ENCODE data around the gene LCN12.
A peak's percentile ranks its signal among the peaks of the same experiment; 100 is the strongest.

Gene LCN12

DNA sequence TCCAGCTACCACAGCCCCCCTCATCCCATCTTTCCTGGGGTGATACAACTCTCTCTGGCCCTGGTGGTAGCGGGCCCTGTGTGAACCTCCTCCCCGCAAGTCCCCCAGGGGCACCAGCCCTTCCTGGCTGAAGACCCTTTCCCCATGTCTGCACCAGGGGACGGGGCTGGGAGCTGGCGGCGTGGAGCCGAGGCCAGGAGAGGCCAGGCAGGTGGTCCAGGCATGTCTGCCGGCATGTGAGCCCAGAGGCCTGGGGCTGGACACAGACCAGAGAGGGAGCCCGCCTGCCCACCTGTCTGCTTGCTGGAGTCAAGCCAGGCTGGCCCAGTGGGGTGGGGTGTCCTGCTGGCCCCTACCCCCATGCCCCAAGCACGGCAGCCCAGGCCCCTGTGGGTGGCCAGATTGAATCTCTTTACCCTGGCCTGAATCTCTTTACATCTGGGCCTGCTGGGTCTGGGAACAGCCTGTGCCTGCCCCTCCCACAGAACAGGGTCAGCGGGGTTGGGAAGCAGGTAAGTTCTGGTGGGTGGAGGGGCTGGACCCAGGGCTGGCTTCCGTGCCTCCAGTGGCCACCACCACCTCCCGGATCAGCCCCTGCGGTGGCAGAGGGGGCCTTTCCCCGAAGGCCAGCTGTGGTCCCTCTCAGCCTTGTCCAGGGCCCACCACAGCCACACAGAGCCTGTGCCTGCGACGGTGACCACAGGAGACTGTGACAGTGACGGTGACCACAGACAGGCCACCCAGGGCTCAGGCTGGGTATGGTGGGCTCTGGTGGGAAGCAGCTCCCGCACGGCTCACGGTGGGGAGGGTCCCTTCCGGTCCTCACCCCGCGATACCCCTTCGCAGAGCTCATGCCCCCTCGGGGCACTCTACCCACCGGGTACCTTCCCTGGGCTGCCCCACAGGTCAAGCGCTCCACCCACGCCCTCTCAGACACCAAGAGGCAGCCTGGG is 7.1 kb downstream of the LCN12 start:
- no peak for DNase-seq

DNA sequence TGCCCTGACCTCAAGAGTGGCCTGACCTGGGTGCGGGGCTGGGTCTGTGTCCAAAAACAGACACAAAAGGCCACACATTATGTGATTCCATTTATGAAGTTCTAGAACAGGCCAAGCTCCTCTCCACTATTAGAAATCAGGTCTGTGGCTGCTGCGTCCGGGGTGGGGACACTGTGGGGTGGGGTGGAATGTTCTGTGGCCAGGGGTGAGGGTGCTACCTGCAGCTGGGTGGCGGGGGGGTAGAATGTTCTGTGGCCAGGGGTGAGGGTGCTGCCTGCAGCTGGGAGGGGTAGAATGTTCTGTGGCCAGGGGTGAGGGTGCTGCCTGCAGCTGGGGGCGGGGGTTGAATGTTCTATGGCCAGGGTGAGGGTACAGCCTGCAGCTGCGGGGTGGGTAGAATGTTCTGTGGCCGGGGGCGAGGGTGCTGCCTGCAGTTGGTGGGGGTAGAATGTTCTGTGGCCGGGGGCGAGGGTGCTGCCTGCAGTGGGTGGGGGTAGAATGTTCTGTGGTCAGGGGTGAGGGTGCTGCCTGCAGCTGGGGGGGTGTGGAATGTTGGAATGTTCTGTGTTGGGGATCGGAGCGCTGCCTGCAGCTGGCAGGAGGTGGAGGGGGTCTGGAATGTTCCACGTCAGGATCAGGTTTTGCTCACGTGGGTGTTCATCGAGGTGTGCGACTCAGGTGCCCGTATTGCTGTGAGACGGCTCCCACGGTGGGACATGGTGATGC is 8.3 kb downstream of the LCN12 start:
- no peak for DNase-seq

DNA sequence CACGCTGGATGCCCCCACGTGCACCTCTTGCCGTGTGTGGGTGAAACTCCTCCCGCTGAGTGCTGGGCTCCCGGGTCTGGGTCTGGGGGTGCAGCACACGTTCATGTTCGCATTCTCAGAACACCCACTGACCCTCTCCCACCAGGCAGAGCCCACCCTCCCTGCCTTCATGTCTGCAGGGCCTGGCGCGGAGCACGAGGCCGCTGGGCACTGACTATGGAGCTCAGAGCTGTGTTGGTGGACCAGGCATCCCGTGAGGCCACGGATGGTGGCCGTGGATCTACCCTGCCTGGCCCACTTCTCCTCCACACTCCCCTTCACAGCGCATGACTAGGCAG is 8.8 kb downstream of the LCN12 start:
- no peak for DNase-seq

DNA sequence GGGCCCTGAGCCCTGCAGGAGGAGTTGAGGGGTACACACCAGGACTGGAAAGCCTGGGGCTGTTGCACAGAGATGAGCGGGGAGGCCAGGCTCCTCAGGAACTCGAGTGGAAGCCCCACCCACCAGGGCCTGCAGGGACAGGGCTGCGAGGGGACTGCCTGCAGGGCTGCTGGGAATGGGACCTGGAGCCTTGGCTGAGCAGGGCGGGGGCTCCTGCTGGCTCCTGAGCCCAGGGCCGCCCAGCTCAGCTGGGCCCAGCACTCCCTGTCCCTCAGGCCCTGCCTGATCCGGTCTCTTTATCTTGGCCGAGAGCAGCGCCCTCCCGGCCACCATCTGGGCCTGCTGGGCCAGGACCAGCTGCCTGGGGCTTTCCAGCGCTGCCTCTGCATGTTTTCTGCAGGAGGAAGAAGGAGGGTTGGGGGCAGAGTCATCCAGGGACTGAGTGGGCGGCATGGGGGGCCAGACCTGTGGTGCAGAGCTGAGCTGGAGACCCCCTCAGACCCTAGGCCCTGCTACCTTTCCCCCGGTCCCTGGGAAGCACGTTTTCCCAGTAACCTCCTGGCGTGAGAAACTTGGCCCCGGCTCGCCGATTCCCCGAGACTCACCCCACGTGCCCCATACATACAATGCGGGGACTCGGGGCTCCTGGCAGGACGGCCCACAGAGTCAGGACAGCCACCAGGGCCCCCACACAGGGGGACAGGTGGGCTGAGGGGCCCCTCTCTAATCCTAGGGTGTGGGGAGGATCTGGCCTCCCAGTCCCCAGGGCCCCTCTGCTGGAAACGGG is 9.4 kb downstream of the LCN12 start:
- peak in 1 of 2 experiments; percentile 26 for DNase-seq

DNA sequence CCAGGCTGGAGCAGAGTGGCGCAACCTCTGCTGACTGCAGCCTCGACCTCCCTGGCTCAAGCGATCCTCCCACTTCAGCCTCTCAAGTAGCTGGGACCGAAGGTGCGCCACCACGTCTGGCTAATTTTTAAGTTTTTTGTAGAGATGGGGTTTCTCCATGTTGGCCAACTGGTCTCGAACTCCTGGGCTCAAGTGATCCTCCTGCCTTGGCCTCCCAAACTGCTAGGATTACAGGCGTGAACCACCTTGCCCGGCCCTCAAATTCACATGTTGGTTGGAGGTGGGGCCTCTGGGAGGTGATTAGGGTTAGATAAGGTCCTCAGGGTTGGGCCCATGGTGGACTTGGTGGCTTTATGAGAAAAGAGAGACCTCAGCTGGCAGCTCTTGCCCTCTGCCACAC is 10.1 kb downstream of the LCN12 start:
- no peak for DNase-seq

DNA sequence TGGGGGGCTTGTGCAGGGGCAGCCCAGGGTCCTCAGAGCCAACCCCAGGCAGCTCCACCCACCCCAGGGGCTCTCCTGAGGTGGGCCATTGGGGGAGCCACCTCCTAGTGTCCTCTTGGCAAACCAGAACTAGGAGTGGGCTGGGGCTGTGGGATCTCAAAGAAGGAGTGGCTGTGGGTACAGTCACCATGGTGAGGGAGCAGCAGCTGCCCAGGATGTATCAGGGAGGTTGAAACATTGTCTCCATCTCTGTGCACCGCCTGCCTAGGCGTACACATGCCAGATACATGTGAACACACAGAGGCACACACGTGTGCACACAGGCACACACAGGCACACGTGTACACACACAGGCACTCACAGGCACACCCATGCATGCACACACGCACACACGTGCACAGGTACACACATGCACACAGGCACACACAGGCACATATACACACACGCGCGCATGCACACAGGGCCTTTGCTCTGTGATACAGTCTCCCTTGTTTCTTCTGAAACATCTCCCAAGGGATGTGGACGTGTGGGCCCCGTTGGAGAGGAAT is 10.7 kb downstream of the LCN12 start:
- DNase-seq, result no peak

DNA sequence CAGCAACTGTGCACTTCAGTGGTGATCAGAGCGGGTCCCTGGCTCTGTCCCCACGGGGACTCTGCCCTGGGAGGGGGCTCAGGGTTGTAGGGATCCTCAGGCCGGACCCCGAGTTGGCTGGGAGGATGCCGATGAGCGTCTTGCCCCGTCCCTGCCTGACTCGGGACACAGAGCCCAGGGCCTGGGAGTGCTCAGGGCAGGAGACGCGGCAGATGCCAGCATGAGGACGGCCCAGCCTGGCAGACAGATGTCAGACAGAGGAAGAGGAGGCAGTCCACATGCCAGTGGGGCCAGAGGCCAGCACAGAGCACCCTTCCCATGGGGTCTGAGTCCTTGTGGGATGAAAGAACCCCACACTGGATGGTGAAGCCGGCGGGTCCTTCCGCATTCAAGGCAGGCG is 11.3 kb downstream of the LCN12 start:
- DNase-seq, result peak in 1 of 2 experiments; percentile 53

DNA sequence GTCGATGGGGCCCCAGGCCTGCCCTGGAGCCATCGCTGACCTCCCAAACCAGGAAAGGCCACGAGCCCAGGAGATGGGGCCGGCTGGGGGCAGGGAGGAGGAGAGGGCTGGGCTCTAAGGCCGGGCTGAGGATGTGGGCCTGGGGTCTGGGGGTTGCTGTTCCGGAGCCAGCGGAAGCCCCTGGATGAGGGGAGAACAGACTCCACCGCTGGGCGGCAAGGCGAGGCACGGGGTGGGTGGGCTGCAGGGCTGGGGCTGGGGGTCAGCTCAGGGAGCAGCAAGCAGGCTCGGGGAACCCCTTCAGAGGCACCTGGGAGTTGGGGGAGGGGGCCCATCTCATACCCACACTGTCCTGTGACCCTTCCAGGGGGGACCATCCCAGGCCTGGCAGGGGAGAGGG is 11.7 kb downstream of the LCN12 start:
- no peak for DNase-seq

DNA sequence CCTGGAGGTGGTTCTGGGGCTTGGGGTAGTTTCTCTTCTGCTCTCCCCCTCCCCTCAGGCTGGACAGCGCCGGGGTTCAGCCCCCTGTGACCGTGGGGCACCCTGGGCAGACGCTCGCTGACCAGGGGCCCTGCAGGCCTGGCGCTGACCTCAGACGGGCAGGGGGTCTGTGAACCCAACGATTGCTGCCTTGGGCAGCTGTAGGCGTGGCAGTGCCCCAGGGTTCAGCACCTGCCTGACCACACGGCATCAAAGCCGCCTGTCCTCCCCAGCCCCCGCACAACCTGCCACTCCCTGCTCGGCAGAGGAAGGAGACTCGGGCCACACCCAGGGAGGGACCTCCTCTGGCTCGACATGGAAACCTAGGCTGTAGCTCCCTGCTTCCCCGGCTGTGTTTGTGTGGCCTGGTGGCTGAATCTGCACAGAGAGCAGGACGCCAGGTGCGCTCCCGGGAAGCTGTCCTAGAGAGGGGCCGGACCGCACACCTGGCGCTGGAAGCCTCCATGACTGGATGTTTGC is 12.2 kb downstream of the LCN12 start:
- DNase-seq, result no peak

DNA sequence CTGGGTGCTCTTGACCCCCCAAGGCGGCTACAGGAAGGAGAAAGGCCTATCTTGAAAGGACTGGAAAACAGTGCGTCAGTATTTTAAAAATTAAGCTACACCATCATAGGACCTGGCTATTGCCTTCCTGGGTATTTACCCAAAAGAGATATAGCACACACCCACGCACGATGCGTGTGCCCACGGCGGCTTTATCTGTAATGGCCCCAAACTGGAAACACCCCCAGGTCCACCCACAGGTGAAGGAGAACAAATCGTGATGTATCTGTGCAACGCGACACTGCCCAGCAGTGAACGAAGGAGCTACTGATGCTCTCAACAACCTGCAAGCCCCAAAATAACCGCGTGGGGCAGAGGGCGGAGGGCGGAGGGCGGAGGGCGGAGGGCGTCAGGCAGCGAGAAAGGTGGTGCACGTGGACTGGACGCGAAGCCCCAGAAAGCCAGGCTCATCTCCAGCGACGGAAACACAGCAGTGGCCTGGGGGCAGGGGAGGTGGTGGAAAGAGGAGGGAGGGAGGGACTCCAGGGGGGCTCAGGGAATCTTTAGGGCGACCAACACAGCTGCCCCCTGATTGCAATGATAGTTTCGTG is 12.9 kb downstream of the LCN12 start:
- no peak for DNase-seq

DNA sequence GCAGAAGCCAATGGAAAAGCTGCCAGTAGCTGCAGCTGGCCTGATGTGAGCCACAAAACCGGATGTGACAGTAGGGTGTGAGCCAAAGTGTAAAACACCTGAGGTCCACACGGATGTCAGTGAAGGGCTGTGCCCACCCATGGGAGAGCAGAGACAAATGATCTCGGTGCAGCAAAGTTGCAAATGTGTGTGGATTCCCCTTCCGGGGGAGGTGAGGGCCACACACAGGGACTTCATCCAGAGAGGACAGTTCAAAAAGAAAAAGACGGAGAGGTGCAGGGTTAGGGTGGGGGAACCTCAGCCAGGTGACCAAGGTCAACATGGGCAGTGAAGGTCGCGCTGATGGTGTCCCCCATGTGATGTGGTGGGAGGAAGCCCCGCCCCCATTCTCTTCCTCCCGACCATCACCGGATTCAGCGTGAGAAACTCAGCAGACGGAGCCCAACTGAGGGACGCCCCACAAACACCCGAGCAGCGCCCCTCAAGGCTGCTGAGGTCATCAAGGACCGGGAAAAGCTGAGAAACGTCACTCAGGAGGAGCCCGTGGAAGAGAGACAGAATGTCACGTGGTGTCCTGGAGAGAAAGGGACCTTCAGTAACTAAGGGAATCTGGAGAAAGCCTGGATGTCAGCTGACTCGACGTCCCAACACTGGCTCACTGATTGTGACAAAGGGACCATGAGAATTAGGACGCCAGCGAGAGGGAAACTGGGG is 13.9 kb downstream of the LCN12 start:
- no peak for DNase-seq

DNA sequence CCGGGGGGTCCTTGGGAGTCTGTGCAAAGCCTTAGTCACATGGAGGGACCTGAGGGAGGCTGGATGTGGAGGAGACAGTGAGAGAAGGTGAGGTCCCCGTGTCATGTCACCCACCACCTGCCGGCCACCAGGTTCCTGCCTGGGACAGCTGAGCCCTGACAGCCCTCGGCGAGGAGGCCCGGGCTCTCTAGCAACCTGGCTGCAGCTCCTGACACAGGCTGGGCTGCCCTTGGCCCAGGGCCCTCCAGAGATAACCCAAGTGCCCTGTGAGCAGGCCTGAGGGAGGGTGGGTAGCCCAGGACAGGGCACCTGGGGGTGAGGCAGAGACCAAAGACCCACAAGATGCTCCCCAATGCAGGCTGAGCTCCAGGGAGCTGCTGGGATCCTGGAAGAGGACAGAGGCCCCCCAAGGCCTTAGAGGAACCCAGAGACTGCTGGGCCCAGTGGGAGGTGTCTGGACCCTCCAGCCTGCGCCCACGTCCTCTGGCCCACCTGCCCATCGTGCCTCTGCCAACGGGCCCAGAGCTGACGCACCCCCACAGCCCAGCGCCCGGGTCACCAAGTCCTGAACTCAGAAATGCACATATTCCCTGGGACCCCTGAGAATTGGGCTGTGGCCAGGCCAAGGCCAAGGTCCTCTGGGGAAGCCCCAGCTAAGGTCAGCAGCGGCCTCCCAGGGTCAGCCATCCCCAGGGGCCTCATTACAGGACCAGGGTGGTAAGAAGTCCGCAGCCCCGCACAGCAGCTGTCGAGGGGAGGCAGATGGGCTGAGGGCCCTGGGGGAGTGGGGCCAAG is 16.5 kb downstream of the LCN12 start:
- DNase-seq, result peak in 1 of 2 experiments; percentile 19

DNA sequence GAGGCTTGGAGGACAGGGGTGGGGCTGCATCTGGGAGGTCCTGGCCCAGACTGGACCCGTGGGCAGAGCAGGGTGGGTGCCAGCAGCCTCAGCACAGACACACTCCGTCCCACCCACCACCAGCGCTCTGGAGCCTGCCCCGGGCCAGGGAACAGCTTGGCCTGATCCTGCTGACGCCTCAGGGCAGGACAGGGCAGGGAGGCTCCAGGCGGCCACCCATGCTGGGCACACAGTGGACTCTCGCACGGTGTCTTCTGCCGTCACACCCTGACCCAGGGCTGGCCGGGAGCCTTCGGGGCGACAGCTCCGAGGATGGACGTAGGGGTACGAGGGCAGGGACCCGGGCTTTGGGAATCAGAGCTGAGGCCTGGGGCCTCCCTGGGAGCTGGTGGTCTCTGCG is 17.1 kb downstream of the LCN12 start:
- DNase-seq, result no peak

DNA sequence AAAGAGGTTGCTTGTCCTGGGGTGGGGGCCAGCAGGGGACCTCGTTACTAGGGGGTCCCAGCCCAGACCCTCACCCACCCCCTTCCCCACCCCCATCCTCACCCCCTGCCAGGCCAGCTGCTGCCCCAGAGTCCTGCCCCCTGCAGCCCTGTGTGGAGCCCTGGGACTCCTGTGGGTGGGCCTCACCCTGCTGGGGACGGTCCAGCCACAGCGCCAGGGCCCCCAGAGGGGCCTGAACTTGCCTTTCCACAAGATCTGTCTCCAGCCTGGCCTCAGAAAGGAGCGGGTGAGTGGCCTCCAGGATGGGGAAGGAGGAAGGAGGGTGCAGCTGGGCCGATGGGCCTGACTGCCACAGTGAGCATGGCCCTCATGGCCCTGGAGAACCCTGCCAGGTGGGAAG is 17.7 kb downstream of the LCN12 start:
- no peak for DNase-seq

DNA sequence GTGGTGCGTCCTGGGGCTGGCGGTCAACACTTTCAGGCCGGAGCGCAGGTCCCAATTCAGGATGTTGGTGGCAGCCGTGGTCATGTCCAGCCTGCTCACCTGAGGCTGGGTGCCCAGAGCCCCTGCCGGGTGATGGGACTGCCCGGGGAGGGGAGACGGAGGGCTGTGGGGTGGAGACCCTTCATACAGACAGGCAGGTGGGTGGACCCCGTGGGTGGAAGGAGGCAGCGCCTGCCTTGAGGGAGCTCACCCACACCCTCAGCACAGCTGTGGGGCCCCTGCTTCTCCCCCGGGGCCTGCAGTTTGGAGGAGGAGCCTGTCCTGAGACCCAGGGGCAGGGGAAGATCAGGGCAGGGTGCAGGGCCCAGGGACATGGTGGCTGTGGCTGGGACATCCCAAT is 18.3 kb downstream of the LCN12 start:
- no peak for DNase-seq

DNA sequence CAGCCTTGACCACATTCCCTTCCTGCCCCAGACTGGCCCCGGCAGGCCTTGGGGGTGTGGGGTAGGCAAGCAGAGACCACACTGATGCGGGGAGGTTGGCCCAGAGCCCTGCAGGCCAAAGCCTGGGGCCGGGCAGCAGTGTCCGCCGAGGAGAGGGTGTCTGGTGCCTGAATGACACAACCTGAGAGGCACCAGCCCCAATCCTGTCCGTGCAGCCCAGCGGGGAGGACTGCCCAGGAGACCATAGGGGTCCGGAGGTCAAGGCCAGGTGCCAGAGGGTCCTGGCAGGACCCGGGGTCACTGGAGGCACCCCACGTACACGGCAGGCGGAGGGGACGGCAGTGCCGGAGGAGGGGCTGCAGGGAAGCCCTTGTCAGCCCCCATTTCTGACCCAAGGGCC is 19.7 kb downstream of the LCN12 start:
- no peak for DNase-seq

DNA sequence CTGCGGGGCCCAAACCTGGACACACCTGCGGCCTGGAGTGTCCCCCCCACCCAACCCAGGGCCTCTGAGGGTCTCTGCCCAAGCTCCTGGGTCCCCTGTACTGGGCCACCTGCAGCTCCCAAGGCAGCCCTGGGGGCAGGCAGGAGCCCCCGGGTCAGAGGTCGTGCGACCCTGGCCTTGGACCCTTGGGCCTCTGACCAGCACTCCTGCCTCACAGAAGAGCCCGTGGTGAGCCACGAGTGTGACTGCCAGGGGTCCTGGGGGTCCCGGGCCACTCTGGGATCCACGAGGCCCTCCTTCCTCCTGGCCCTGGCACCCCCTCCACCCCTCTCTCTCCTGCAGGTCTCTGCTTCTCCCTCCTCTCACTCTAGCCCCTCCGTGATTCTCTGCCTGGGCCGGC is 20.3 kb downstream of the LCN12 start:
- no peak for DNase-seq

DNA sequence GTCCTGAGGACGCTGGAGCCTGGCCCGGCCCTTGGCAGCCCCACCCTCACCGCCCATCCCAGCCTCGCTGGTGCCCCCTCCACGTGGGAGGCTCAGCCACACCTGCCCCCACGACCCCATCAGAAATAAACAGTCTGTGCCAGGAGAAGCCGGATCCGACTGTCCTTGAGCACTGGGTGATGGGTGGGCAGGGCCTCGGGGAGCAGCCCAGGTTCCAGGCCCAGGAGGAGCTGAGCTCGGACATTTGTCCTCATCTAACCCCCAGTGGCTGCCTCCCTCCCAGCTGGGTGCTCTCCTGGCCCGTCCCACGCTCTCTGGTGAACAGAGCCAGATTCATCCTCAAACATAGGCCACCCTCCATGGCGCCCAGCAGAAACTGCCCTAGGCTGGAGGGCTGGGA is 20.7 kb downstream of the LCN12 start:
- no peak for DNase-seq

DNA sequence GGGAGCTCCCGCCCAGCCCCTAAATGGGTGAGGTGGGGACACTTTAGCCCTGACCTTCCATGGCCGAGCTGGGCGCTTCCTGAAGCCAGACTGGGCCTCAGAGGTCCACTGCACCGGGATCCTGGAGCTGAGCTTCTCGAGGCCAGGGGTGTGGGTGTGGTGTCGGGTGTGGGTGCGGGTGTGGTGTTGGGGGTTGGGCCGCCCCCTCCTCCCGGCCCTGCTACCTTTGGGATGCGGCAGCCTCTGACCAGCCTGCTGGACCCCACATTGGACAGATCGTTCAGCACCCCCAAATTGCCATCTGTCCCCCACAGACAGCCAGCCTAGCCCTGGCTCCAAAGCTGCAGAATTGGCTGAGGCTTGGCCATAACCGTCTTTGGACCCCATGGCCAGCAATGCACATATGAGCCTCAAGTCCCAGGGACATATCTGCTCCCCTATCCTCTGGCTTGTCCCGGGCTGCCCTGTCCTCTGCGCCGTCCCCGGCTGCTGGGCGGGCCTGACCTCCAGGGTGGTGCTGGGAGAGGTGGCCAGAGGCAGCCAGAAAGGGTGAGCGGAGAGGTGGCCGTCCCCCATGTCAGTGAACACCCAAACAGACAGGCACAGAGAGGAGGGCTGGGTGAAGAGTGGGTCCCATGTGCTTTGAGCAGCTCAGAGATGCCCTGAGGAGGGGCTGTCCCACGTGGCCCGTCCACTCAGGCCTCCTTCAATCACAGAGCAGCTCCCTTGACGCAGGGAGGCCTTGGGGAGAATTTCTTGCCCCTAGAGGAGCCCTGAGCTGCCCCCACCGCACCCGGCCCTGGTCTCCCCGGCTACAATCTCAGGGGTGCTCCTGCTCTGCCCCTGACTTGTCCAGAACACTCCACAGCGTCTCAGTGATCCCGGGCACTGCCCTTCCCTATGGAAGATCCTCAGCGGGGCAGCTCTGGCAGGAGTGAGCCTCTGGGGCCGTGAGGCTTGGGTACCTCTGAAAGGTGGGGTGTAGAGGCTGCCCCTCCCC is 21.8 kb downstream of the LCN12 start:
- DNase-seq, result no peak

Data from NCI-H524 (cell line).